SU-DHL-6 (cell line): ENCODE results near the gene AGBL2.

Source experiments
- CTCF ChIP-seq: fragments of 200-600 bp; sonication (generic); IDR thresholded peaks from one replicate; pipeline ENCODE4 v1.5.1; 2017; ENCODE audit warnings: antibody characterized with exemption, mild to moderate bottlenecking, low read length, moderate library complexity; ENCODE audit not compliant: insufficient read depth, poor library complexity, severe bottlenecking
- EZH2phosphoT487 ChIP-seq: fragments of 200-600 bp; sonication (generic), shearing (Covaris generic); conservative IDR thresholded peaks from 2 replicates; pipeline ENCODE4 v1.6.1; 2018; ENCODE audit warnings: mild to moderate bottlenecking, antibody characterized with exemption, low read length, moderate library complexity, mixed read lengths

- TF ChIP-seq CTCF (no peak), EZH2phosphoT487 (no peak)
Measured at GRCh38 chr11:47711816-47712215, 3.4 kb downstream of the AGBL2 start.
